Measurements from ENCODE around the gene RNF213.

- TF ChIP-seq SP1 (IDR thresholded peaks at IDR 0.05; ENCODE audit: low read depth, low read length) (no peak), CTCF (IDR thresholded peaks at IDR 0.05 in 2 of 3, conservative IDR thresholded peaks at IDR 0.05 in 1 of 3; ENCODE audit: control insufficient read depth in 2 of 3, extremely low read depth in 1 of 3, insufficient read depth in 1 of 3, low read depth in 3 of 3, low read length in 3 of 3) (no peak), NR2C1 (IDR thresholded peaks at IDR 0.05) (no peak), FOXK2 (IDR thresholded peaks at IDR 0.05) (no peak), NFYB (IDR thresholded peaks at IDR 0.05; ENCODE audit: insufficient read depth, low read depth, low read length) (no peak), POLR2A (IDR thresholded peaks at IDR 0.05; ENCODE audit: low read depth, low read length) (no peak), PAX5 (IDR thresholded peaks at IDR 0.05; ENCODE audit: borderline replicate concordance, low read depth, low read length) (no peak), KAT2A (conservative IDR thresholded peaks at IDR 0.05; ENCODE audit: control insufficient read depth, low read depth, low read length) (no peak), EZH2 (IDR thresholded peaks at IDR 0.05; ENCODE audit: borderline replicate concordance, control insufficient read depth, low read depth, low read length) (no peak), NBN (IDR thresholded peaks at IDR 0.05) (no peak)
- TF ChIP-seq, protein P1, sequence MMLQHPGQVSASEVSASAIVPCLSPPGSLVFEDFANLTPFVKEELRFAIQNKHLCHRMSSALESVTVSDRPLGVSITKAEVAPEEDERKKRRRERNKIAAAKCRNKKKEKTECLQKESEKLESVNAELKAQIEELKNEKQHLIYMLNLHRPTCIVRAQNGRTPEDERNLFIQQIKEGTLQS (IDR thresholded peaks at IDR 0.05; ENCODE audit: borderline replicate concordance, extremely low read depth, low read depth, low read length) = no peak
- TF ChIP-seq, protein P2, sequence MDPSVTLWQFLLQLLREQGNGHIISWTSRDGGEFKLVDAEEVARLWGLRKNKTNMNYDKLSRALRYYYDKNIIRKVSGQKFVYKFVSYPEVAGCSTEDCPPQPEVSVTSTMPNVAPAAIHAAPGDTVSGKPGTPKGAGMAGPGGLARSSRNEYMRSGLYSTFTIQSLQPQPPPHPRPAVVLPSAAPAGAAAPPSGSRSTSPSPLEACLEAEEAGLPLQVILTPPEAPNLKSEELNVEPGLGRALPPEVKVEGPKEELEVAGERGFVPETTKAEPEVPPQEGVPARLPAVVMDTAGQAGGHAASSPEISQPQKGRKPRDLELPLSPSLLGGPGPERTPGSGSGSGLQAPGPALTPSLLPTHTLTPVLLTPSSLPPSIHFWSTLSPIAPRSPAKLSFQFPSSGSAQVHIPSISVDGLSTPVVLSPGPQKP (IDR thresholded peaks at IDR 0.05; ENCODE audit: low read depth, low read length) = no peak
These were observed 133.3 kb downstream of the RNF213 start for GRCh38 chr17:80393961-80394360.

Measured in GM12878 (cell line).